ENCODE data around the gene YES1. TPM values are rescaled to one million over a fixed set of nuclear protein-coding genes. Genes with fewer than 3 reads are reported as not detected.

The YES1 gene
- total and polyA plus RNA-seq, 2 of the 8 experiments (the other 6 are each of a cell fraction or from before 2014, with no cell fraction given), result 14.8 to 94.3 TPM

GRCh38 chr18:825891-826585 lies 14.0 kb upstream of the YES1 start:
- Histone ChIP-seq H3K4me3 (ENCODE audit: extremely low read depth in 1 of 4, insufficient read depth in 2 of 4, low read depth in 3 of 4, low read length in 4 of 4) (no peak overlapping the region), H2AK5ac (ENCODE audit: low read depth, low read length) (no peak overlapping the region), H3K9me3 (ENCODE audit: insufficient read depth in 2 of 2, low read depth in 1 of 2, low read length in 1 of 2) (no peaks in the 10 kb centered on the region), H3K56ac (replicated peaks; ENCODE audit: insufficient read length, low read depth, low read length) (no peak overlapping the region), H3K23ac (ENCODE audit: insufficient read length) (no peak overlapping the region), H3K36me3 (ENCODE audit: control insufficient read depth in 2 of 4, insufficient read depth in 4 of 4, low read length in 3 of 4) (no peaks in the 10 kb centered on the region), H3K4ac (replicated peaks; ENCODE audit: insufficient read length, low read depth, low read length) (no peak overlapping the region), H3K27ac (ENCODE audit: low read depth, low read length) (no peak overlapping the region), H3K9ac (replicated peaks in 1 of 4; ENCODE audit: extremely low read depth in 1 of 4, low read depth in 3 of 4, low read length in 3 of 4) (no peak overlapping the region), H3K14ac (ENCODE audit: insufficient read length) (no peak overlapping the region), H4K8ac (ENCODE audit: extremely low read depth, insufficient read depth, low read length) (no peak overlapping the region), H2BK20ac (ENCODE audit: low read length) (no peak overlapping the region), H4K91ac (replicated peaks; ENCODE audit: insufficient read length, low read length) (no peak overlapping the region), H3K4me1 (replicated peaks in 1 of 4; ENCODE audit: control insufficient read depth in 3 of 4, insufficient read depth in 4 of 4, low read length in 3 of 4) (peaks cover 0 to 6% (median 2%) of the 10 kb centered on the region in 4 experiments; a peak in 3 of 7 replicates), H2BK15ac (ENCODE audit: low read length) (no peak overlapping the region), H2BK5ac (ENCODE audit: low read depth, low read length) (no peak overlapping the region), H2BK120ac (replicated peaks; ENCODE audit: low read depth, low read length) (no peak overlapping the region), H4K20me1 (replicated peaks in 1 of 2; ENCODE audit: control insufficient read depth in 1 of 2, insufficient read depth in 2 of 2, low read length in 2 of 2) (no peaks in the 10 kb centered on the region), H3K18ac (ENCODE audit: extremely low read depth, low read length) (no peak overlapping the region), H2BK12ac (ENCODE audit: low read depth, low read length) (no peak overlapping the region), H3K23me2 (ENCODE audit: low read depth, low read length) (no peaks in the 10 kb centered on the region), H3K4me2 (ENCODE audit: insufficient read depth in 1 of 2, low read depth in 2 of 2, low read length in 2 of 2) (no peak overlapping the region), H3K79me2 (ENCODE audit: control insufficient read depth in 1 of 2, insufficient read depth in 2 of 2, low read length in 2 of 2) (no peaks in the 10 kb centered on the region), H3K27me3 (replicated peaks in 1 of 4; ENCODE audit: control insufficient read depth in 3 of 4, extremely low read depth in 1 of 4, insufficient read depth in 3 of 4, low read length in 3 of 4) (no peaks in the 10 kb centered on the region), H3K79me1 (ENCODE audit: low read depth, low read length) (no peaks in the 10 kb centered on the region), H2AFZ (ENCODE audit: low read length) (no peak overlapping the region), H4K5ac (ENCODE audit: insufficient read length, low read depth, low read length) (no peak overlapping the region)
- no peak for FAIRE-seq
- ChIA-PET POLR2A (ENCODE audit: partially characterized antibody) (no interaction called here), CTCF (ENCODE audit: partially characterized antibody) (interaction anchor here (0.7 to 2.9 kb wide), 6 partner anchors 13 to 202 kb away, joined by 3 to 12 read pairs (median 4); no protein-coding TSS in a partner anchor)
- WGBS, 2 experiments (ENCODE audit: extremely low coverage in 1 of 2, insufficient coverage in 1 of 2, insufficient read length in 1 of 2, insufficient replicate concordance in 2 of 2, low coverage in 1 of 2, low lambda C conversion rate in 2 of 2, missing lambda C conversion rate in 1 of 2), result 86% methylated on average over 6 of the region's 6 CpGs; no CpG with 5 or more reads in 1 of the 2 experiments
- DNase-seq (ENCODE audit: low read depth in 1 of 2, low spot score in 2 of 2), result no peak
- TF ChIP-seq RBBP5 (IDR thresholded peaks at IDR 0.05; ENCODE audit: borderline replicate concordance, low read depth, low read length), result no peak
- no peak for TF ChIP-seq TEAD4 (IDR thresholded peaks at IDR 0.05; ENCODE audit: low read depth, low read length)
- TF ChIP-seq CBX8 (IDR thresholded peaks at IDR 0.05; ENCODE audit: borderline replicate concordance, low read depth, low read length), result no peak
- no peak for TF ChIP-seq GABPA (IDR thresholded peaks at IDR 0.05; ENCODE audit: borderline replicate concordance, insufficient read depth, low read length)
- TF ChIP-seq KDM5A (IDR thresholded peaks at IDR 0.05; ENCODE audit: low read length), result no peak
- TF ChIP-seq BRCA1 (IDR thresholded peaks at IDR 0.05; ENCODE audit: low read depth, low read length), result no peak
- TF ChIP-seq TCF12 (IDR thresholded peaks at IDR 0.05; ENCODE audit: low read depth, low read length), result no peak
- no peak for TF ChIP-seq SP2 (IDR thresholded peaks at IDR 0.05; ENCODE audit: low read length)
- TF ChIP-seq POLR2A (IDR thresholded peaks at IDR 0.05; ENCODE audit: control extremely low read depth in 1 of 2, low read depth in 2 of 2, low read length in 2 of 2), result no peak
- TF ChIP-seq CHD2 (IDR thresholded peaks at IDR 0.05; ENCODE audit: low read length), result no peak
- no peak for TF ChIP-seq USF2 (IDR thresholded peaks at IDR 0.05; ENCODE audit: low read length)
- TF ChIP-seq ASH2L (IDR thresholded peaks at IDR 0.05; ENCODE audit: low read length), result no peak
- TF ChIP-seq RFX5 (IDR thresholded peaks at IDR 0.05; ENCODE audit: borderline replicate concordance, low read depth, low read length), result no peak
- no peak for TF ChIP-seq SP4 (IDR thresholded peaks at IDR 0.05; ENCODE audit: low read length)
